HL-60 (cell line): ENCODE results near the gene FAM117A.

Experiments used
- DNase-seq, 2 experiments: peaks; one replicate each; pipeline ENCODE4 v3.0.0-alpha.2; 2010 to 2020; ENCODE audit warnings: low read depth in 1 of 2, low spot score in 1 of 2
- H3K27ac ChIP-seq: fragments of 250-450 bp; sonication (Bioruptor Pico); replicated peaks from 2 replicates; pipeline ENCODE4 v1.5.1; 2020; ENCODE audit warnings: mild to moderate bottlenecking, moderate library complexity
- H3K27me3 ChIP-seq: fragments of 250-450 bp; sonication (Bioruptor Pico); 2 replicates; pipeline ENCODE4 v1.5.1; 2021; ENCODE audit warnings: mild to moderate bottlenecking, moderate library complexity; ENCODE audit not compliant: insufficient read depth, poor library complexity, severe bottlenecking
- H3K4me3 ChIP-seq: replicated peaks from 2 replicates; pipeline ENCODE4 v1.5.1; 2011; ENCODE audit warnings: mild to moderate bottlenecking, control low read depth, low read length; ENCODE audit not compliant: insufficient read depth
- CTCF ChIP-seq: IDR thresholded peaks from one replicate; pipeline ENCODE4 v1.5.1; 2011; ENCODE audit warnings: low read length, control low read depth, inconsistent platforms; ENCODE audit not compliant: insufficient read depth
- GABPA ChIP-seq: IDR thresholded peaks from 2 replicates; pipeline ENCODE4 v1.6.1; 2012; ENCODE audit warnings: low read depth
- POLR2AphosphoS5 ChIP-seq: IDR thresholded peaks from 2 replicates; pipeline ENCODE4 v1.6.1; 2012; ENCODE audit warnings: low read depth
- REST ChIP-seq: IDR thresholded peaks from 2 replicates; pipeline ENCODE4 v1.6.1; 2012; ENCODE audit warnings: low read depth; ENCODE audit not compliant: insufficient replicate concordance
- SPI1 ChIP-seq: IDR thresholded peaks from 2 replicates; pipeline ENCODE4 v1.6.1; 2012; ENCODE audit warnings: low read depth, mild to moderate bottlenecking, borderline replicate concordance

The FAM117A gene

DNA sequence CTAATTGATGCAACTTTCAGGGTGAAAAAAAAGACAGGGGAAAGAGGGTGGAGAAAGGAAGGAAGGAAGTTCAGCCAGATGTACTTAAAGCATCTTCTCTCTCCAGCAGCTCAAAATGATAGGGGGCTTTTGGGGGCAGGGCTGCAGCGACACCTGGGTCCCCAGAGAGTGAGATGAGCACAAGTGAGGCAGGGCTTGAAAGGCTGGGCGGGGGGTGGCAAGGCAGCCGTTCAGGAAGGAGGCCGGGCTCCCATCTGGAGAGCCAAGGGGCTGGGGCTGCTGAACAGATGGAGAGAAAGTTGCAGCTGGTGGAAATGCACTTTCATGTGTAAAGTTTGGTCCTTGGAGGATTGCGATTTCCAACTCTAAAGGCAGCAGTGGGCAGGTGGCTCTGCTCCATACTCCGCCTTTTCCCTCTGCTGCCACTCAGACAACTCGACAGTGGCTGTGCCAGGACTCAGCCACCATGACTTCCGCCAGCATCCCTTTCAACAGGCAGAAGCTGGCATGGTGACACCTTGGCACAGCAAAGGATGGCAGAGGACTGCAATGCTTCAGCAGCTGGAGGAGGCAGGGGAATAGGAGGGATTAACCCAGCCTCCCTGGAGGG lies 63.9 kb downstream of the FAM117A start:
- no peak for DNase-seq
- H3K4me3 ChIP-seq: no peak overlapping the region
- no peak overlapping the region for H3K27ac ChIP-seq
- H3K27me3 ChIP-seq: no peaks in the 10 kb centered on the region
- TF ChIP-seq CTCF (no peak), GABPA (no peak), SPI1 (no peak), POLR2AphosphoS5 (no peak), REST (no peak)

DNA sequence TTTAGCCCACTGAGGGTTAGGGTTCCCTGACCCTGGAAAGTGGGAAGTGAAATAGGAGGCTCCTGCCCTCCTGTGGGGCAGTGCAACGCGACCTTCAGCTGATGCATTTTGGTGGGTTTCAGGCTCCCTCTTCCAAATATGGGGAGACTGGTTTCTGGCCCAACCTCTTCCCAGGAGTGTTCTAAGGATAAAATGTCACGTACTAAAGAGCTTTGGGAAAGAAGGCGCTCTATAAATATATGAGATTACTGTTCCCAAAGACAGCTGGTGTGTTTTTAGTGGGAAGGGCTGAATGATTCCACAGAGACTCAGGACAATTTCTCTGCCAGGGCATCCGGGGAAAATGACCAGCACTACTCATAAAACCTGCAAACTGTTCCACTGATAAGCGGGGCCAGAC lies 65.9 kb downstream of the FAM117A start:
- no peak overlapping the region for H3K27ac ChIP-seq
- no peaks in the 10 kb centered on the region for H3K27me3 ChIP-seq
- H3K4me3 ChIP-seq: no peak overlapping the region
- TF ChIP-seq GABPA (no peak), SPI1 (no peak), CTCF (no peak), POLR2AphosphoS5 (no peak), REST (no peak)
- DNase-seq: no peak

DNA sequence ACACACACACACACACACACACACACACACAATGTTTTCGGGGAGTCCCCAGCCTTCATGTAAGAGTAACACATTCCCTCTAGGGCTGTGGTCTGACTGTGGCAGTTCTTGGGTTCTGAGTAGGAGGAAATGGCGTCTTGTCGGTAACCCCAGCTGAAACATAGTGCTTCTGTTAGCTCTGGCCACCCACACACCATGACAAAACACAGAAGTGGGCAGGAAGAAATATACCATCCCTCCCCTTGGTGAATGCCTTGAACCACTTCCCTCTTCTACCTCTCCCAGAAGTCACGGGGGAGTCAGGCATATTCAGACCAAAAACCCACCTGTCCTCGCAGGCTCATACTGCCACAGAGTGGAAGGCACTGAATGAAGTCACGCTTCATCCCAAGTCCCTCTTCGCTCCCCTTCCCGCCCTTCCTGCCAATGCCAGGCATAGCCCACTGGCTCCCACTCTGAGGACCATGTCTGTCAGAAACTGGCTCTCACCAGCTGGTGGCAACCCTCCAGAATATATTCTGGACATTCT lies 67.6 kb downstream of the FAM117A start:
- peak; percentile 94 for TF ChIP-seq SPI1
- no peak for TF ChIP-seq REST
- Histone ChIP-seq H3K27me3 (no peaks in the 10 kb centered on the region), H3K4me3 (no peak overlapping the region), H3K27ac (peak overlapping the region; percentile 54)
- DNase-seq: peak in 1 of 2 experiments; percentile 79
